HG02852 (cell line): ENCODE data around the gene ERCC6L2.
A peak's percentile ranks its signal among the peaks of the same experiment; 100 is the strongest.

Source experiments
- ATAC-seq: cut with Tn5 transposase; IDR thresholded peaks from one replicate; pipeline ENCODE4 v1.9.1; 2021; ENCODE audit warnings: mild to moderate bottlenecking, moderate library complexity; ENCODE audit not compliant: unreplicated experiment

The ERCC6L2 gene

GRCh38 chr9:95875305-95876137 is at the start of gene ERCC6L2:
TSS of gene ERCC6L2 (plus strand) at chr9:95875691. CDS start at chr9:95876039, 348 bp downstream.
- ATAC-seq, result peak; percentile 81

GRCh38 chr9:95826183-95826838 is 49.2 kb upstream of the ERCC6L2 start:
- ATAC-seq, result no peak

GRCh38 chr9:95830768-95831167 is 44.7 kb upstream of the ERCC6L2 start:
- ATAC-seq, result no peak

GRCh38 chr9:95831810-95832209 is 43.7 kb upstream of the ERCC6L2 start:
- ATAC-seq, result no peak

GRCh38 chr9:95833546-95834178 is 41.8 kb upstream of the ERCC6L2 start:
- no peak for ATAC-seq

- ATAC-seq, result no peak
Measured at GRCh38 chr9:95834281-95834907, 41.1 kb upstream of the ERCC6L2 start.

- no peak for ATAC-seq
Measured at GRCh38 chr9:95835393-95835792, 40.1 kb upstream of the ERCC6L2 start.

GRCh38 chr9:95836072-95836471 is 39.4 kb upstream of the ERCC6L2 start:
- ATAC-seq, result no peak

- no peak for ATAC-seq
Measured at GRCh38 chr9:95839012-95839411, 36.5 kb upstream of the ERCC6L2 start.

- no peak for ATAC-seq
Measured at GRCh38 chr9:95840074-95840473, 35.4 kb upstream of the ERCC6L2 start.

- no peak for ATAC-seq
Measured at GRCh38 chr9:95841377-95841776, 34.1 kb upstream of the ERCC6L2 start.

GRCh38 chr9:95845751-95846150 is 29.7 kb upstream of the ERCC6L2 start:
- ATAC-seq, result no peak

GRCh38 chr9:95848764-95849163 is 26.7 kb upstream of the ERCC6L2 start:
- ATAC-seq, result no peak

- peak; percentile 98 for ATAC-seq
Measured at GRCh38 chr9:95852059-95853032, 23.1 kb upstream of the ERCC6L2 start.

GRCh38 chr9:95854386-95855020 is 21.0 kb upstream of the ERCC6L2 start:
- ATAC-seq, result no peak

- no peak for ATAC-seq
Measured at GRCh38 chr9:95855961-95856360, 19.5 kb upstream of the ERCC6L2 start.

GRCh38 chr9:95857124-95857523 is 18.4 kb upstream of the ERCC6L2 start:
- no peak for ATAC-seq

GRCh38 chr9:95857896-95858295 is 17.6 kb upstream of the ERCC6L2 start:
- no peak for ATAC-seq

- no peak for ATAC-seq
Measured at GRCh38 chr9:95862343-95862742, 13.1 kb upstream of the ERCC6L2 start.
